ENCODE measurements around the gene SRD5A2.

The SRD5A2 gene

GRCh38 chr2:31539505-31539904, 41.2 kb downstream of the SRD5A2 start:
- H3K4me3 ChIP-seq (ENCODE audit: low read depth, low read length) = no peak overlapping the region
- TF ChIP-seq, protein P1, sequence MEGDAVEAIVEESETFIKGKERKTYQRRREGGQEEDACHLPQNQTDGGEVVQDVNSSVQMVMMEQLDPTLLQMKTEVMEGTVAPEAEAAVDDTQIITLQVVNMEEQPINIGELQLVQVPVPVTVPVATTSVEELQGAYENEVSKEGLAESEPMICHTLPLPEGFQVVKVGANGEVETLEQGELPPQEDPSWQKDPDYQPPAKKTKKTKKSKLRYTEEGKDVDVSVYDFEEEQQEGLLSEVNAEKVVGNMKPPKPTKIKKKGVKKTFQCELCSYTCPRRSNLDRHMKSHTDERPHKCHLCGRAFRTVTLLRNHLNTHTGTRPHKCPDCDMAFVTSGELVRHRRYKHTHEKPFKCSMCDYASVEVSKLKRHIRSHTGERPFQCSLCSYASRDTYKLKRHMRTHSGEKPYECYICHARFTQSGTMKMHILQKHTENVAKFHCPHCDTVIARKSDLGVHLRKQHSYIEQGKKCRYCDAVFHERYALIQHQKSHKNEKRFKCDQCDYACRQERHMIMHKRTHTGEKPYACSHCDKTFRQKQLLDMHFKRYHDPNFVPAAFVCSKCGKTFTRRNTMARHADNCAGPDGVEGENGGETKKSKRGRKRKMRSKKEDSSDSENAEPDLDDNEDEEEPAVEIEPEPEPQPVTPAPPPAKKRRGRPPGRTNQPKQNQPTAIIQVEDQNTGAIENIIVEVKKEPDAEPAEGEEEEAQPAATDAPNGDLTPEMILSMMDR (IDR thresholded peaks at IDR 0.05; ENCODE audit: insufficient read depth, low read depth, low read length, missing control alignments) = no peak
- DNase-seq (ENCODE audit: low read depth) = no peak

- DNase-seq (ENCODE audit: low read depth) = no peak
- TF ChIP-seq, protein P1 (IDR thresholded peaks at IDR 0.05; ENCODE audit: insufficient read depth, low read depth, low read length, missing control alignments) = no peak
- H3K4me3 ChIP-seq (ENCODE audit: low read depth, low read length) = no peak overlapping the region
Observed at GRCh38 chr2:31535768-31536167, 45.0 kb downstream of the SRD5A2 start.

DNA sequence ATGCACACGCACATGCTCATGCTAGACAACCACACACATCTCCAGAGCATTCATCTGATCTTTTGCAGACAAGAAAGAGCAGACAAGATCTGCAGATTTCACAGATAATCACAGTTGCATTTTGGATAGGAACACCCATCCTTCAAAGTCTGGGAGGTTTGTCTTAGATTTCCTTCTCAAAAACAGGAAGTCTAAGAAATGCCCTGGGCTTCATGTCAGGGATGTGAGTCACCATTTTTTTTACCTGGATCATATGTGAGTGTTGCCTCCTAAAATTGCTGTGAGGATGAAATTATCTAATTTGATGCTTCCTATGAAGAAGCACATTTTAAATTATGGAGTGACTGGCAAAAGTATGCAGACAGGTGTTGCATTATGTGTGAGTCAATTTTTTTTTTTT, 46.1 kb downstream of the SRD5A2 start:
- no peak overlapping the region for H3K4me3 ChIP-seq (ENCODE audit: low read depth, low read length)
- DNase-seq (ENCODE audit: low read depth) = no peak
- TF ChIP-seq, protein P1 (IDR thresholded peaks at IDR 0.05; ENCODE audit: insufficient read depth, low read depth, low read length, missing control alignments) = no peak

- H3K4me3 ChIP-seq (ENCODE audit: low read depth, low read length) = no peak overlapping the region
- no peak for DNase-seq (ENCODE audit: low read depth)
- TF ChIP-seq, protein P1 (IDR thresholded peaks at IDR 0.05; ENCODE audit: insufficient read depth, low read depth, low read length, missing control alignments) = no peak
Observed at GRCh38 chr2:31533036-31533435, 47.7 kb downstream of the SRD5A2 start.

DNA sequence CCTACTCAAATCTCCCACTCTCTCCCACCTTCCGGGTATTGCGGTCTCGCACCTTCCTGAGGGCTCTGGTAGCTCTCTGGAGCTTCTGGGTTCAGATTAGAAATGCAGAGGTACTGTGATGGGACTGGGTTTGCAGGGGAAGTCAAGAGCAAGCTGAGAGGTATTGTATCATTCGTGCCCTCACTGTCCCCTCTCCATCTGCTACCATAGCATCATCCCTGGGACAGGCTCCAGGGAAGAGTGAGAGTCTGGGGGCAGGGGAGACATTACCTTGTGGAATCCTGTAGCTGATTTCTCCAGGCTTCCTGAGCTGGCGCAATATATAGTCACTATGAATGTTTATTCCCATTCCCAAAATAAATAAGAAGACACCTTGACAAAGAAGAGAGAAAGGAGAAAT, 49.6 kb downstream of the SRD5A2 start:
- no peak overlapping the region for H3K4me3 ChIP-seq (ENCODE audit: low read depth, low read length)
- no peak for DNase-seq (ENCODE audit: low read depth)
- TF ChIP-seq, protein P1 (IDR thresholded peaks at IDR 0.05; ENCODE audit: insufficient read depth, low read depth, low read length, missing control alignments) = no peak

- DNase-seq (ENCODE audit: low read depth) = no peak
- TF ChIP-seq, protein P1 (IDR thresholded peaks at IDR 0.05; ENCODE audit: insufficient read depth, low read depth, low read length, missing control alignments) = no peak
- H3K4me3 ChIP-seq (ENCODE audit: low read depth, low read length) = no peak overlapping the region
Observed at GRCh38 chr2:31529256-31529655, 51.5 kb downstream of the SRD5A2 start.

DNA sequence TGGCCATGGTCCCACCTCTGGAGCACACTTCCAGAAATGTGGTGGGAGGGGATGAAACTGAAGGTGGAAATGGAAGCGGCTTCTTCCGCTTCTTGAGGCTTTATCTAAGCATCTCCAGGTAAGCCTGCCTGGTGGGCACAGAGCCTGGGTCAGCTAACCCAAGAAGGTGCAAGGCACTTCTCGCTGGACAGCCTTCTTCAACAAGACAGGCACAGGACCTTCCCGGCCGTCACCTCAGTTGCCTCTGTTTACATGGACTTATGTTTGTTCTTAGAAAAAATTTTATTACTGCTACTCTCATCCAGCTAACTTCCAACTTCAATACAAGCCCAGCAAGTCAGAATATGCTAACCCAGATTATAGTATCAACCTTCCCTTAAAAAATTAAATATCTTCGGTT, 51.9 kb downstream of the SRD5A2 start:
- H3K4me3 ChIP-seq (ENCODE audit: low read depth, low read length) = no peak overlapping the region
- TF ChIP-seq, protein P1 (IDR thresholded peaks at IDR 0.05; ENCODE audit: insufficient read depth, low read depth, low read length, missing control alignments) = no peak

More for the DNA sequence above, 51.9 kb downstream of the SRD5A2 start:
- DNase-seq (ENCODE audit: low read depth) = no peak

All from GM12865 (cell line).